NCI-H2081 treated with DMSO at 0.1 percent for 48 hours (cell line): Measurements from ENCODE around the gene SPIRE1.

Source experiments
- DNase-seq: peaks from one replicate; lab custom pipeline; 2025; lab: John Stamatoyannopoulos, UW

Gene SPIRE1

GRCh38 chr18:12657684-12658425 is at the start of gene SPIRE1:
TSS of gene SPIRE1 (minus strand) at chr18:12658107. CDS start at chr18:12657866, 241 bp downstream.
- no peak for DNase-seq

GRCh38 chr18:12703664-12704063 is 45.8 kb upstream of the SPIRE1 start:
- DNase-seq = no peak

- no peak for DNase-seq
These were observed 45.2 kb upstream of the SPIRE1 start for GRCh38 chr18:12703096-12703567.

- peak; percentile 10 for DNase-seq
These were observed 44.6 kb upstream of the SPIRE1 start, which contains the start of the genes CEP76 and PSMG2 for GRCh38 chr18:12702221-12703095. TSS of gene CEP76 (minus strand) at chr18:12702723. CDS start at chr18:12702548, 175 bp downstream. TSS of gene PSMG2 (plus strand) at chr18:12703042. CDS start at chr18:12703108, 66 bp downstream.

- no peak for DNase-seq
These were observed 43.3 kb upstream of the SPIRE1 start for GRCh38 chr18:12701161-12701560.

GRCh38 chr18:12699747-12700146 is 41.8 kb upstream of the SPIRE1 start:
- no peak for DNase-seq

DNA sequence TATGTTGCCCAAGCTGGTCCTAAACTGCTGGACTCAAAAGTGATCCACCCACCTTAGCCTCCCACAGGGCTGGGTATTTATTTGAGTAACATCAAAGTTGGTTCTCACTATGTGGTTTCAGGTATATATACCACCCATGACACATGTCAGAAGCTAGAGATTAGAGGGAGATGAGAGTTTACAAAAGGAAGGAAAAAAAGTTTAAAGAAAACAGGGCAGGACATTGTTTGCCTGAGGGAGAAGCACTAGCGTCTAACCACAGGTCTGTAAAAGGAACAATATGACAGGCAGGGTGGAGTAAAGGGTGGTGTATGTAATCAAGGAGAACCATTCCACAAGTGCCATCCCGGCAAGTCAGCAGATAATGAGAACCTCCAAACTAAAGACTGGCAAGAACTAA is 36.1 kb upstream of the SPIRE1 start:
- DNase-seq = no peak

GRCh38 chr18:12692206-12692605 is 34.3 kb upstream of the SPIRE1 start:
- DNase-seq = no peak

GRCh38 chr18:12689256-12689850 is 31.4 kb upstream of the SPIRE1 start:
- DNase-seq = no peak

- no peak for DNase-seq
These were observed 28.2 kb upstream of the SPIRE1 start for GRCh38 chr18:12686100-12686499.

DNA sequence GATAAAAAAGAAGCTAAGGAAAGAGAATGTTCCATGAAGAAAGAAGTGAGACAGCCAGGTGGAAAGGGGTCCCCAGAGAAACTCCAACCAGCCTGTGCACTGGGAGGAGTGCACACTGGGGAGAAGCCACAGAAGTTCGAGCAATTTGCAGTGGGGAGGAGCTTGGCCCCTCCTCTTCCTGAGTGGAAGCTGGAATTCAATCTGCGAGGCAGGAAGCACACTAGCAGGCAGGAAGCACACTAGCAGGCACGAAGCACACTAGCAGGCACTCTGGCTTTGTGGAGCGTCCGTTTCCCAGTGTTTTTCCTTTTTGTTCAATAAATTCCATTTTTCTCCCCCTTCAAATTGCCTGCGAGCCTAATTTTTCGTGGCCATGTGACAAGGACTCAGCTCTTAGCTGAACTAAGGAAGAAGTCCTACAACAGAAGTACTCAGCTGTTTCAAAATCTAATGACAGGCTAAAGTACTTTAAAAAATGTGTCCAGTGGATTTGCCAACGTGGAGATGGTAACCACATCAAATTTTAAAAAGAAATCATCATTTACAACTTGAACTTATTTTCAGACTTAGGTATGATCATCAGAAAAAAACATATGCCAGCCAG is 21.4 kb upstream of the SPIRE1 start:
- no peak for DNase-seq

- DNase-seq = no peak
These were observed 10.1 kb upstream of the SPIRE1 start for GRCh38 chr18:12668041-12668440.

- DNase-seq = no peak
These were observed 2.1 kb upstream of the SPIRE1 start for GRCh38 chr18:12659904-12660605.

DNA sequence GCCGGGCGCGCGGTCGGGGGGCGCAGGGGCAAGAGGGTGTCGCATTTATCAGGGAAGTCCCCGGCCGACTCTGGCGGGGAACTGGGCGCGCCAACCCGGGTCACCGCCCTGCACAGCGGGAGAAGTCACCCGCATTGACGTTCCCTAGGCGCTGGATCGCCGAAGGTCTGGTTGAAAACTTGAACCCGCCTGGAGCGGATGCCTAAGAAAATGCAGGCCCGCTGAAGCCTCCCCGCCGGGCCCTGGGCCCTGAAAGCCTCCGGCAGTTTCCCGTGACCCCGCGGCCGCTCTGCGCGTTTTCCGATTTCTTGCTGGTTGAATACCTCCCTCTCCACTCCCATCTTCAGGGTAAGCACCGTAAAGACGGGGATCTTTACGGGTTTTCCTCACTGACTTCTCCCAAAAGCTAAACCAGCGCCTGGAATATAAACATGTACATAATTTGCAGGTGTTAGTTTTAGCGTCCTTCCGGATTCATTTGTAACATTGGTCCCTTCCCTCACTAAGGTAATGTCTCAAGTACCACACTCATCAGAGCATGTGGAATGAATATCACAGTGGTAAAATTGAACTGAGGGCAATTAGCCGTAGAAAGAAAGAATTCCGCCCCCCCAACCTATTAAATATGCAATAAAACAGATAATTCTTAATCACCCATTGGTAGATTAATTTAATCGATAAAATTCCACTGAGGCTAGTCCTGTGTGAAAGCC is 675 bp upstream of the SPIRE1 start:
- DNase-seq = no peak

DNA sequence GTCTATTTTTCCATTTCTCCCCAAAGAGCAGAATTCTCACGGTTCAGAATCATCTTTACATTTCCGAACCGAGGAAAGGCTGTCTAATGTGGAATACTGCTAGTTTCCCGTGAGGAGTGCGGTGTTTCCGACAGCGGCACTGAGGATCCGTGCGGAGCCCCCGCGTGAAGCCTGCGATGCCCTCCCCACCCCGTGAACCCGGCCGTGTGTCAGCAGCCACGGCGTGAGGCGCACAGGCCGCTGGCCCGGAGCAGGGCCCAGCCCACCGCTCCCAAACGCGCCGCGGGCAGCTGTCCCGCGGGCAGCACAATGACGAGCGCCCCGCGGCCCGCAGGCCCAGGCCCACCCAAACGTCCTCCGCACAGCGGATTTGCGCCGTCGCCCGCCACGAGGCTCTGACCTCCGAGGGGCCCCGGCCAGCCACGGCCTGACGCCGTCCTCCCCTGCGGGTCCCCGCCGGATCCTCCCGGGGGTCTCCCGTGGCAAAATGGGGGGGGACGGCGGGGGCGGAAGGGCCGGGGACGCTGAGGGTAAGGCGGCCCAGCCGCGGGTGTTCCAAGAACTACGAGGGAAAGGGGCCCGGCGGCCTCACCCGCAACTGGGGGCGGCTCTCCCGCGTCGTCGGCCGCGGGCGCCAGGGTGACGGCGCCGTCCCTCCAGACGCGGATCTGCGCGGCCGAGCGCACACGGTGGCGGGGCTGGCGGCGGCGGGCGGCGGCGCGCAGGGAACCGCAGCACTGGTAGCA is 796 bp downstream of the SPIRE1 start:
- no peak for DNase-seq

DNA sequence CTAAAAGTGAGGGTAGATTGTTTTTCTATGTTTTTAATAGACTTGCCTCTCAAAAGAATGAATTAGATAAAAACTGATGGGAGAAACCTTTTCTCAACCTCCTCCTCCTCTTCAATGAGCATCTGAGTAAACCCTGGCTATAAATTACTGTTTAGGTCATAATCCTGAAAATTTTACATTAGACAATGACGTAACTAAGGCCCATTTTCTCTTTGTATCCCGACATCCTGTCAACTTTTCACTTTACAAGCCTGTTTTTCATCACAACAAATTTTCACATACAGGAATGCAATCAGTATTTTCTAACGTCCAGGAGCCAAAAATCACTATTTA is 1.3 kb downstream of the SPIRE1 start:
- DNase-seq = no peak

DNA sequence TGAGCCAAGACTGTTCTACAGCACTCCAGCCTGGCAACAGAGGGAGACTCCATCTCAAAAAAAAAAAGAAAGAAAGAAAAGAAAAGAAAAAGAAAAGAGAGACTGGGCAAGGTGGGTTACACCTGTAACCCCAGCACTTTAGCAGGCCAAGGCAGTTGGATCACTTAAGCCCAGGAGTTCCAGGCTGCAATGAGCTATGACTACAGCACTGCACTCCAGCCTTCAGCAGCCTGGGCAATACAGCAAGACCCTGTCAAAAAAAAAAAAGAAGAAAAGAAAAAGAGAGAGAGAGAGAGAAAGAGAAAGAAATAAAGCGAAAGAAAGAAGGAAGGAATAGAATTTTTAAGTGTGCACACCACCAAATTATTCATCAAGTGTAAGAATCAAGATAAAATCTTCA is 2.9 kb downstream of the SPIRE1 start:
- no peak for DNase-seq

DNA sequence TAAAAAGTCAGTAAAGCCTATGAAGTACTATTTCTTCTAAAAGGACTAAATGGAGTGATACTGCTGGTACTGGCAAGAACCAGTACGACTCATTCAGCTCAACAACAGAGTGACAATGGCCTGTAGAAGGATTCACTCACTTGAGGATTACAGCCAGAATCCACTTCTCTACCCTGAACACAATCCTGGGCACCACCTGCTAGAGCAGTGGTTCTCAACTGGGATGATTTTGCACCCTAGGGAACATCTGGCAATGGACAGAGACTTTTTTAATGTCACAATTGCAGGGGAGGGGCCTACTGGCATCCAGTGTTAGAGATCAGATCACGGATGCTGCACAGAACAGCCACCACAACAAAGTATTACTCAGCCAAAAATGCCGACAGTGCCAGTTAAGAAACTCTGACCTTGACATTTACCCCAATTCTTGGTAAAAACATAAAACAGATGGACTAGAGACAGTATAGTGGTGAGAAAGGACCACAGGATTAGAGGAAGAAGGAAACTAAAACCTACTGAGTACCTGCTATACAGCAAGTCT is 5.0 kb downstream of the SPIRE1 start:
- DNase-seq = no peak

- DNase-seq = no peak
These were observed 6.3 kb downstream of the SPIRE1 start for GRCh38 chr18:12651651-12652050.

- no peak for DNase-seq
These were observed 10.1 kb downstream of the SPIRE1 start for GRCh38 chr18:12647773-12648172.
